Bronchial epithelial cell (primary cell): ENCODE measurements around the gene ADAMTSL3. TPM values are rescaled to one million over a fixed set of nuclear protein-coding genes. Genes with fewer than 3 reads are reported as not detected.

Experiments used
- DNase-seq: peaks from one replicate; pipeline ENCODE4 v3.0.0-alpha.2; 2010; ENCODE audit warnings: low read depth
- FAIRE-seq: peaks from 2 replicates; lab custom pipeline; 2011; peaks lifted over from hg19 to GRCh38; lab: Jason Lieb, UNC
- H3K27me3 ChIP-seq: 2 replicates; pipeline ENCODE4 v1.5.1; 2011; ENCODE audit warnings: low read length; ENCODE audit not compliant: control insufficient read depth, insufficient read depth
- H3K36me3 ChIP-seq: 2 replicates; pipeline ENCODE4 v1.5.1; 2011; ENCODE audit warnings: low read length; ENCODE audit not compliant: control insufficient read depth, insufficient read depth
- H3K4me3 ChIP-seq: 2 replicates; pipeline ENCODE4 v1.5.1; 2011; ENCODE audit warnings: mild to moderate bottlenecking, low read depth, low read length, control low read depth
- CTCF ChIP-seq: IDR thresholded peaks from 2 replicates; pipeline ENCODE4 v1.5.1; 2011; ENCODE audit warnings: mild to moderate bottlenecking, moderate library complexity, low read length, control low read depth, inconsistent platforms; ENCODE audit not compliant: insufficient read depth, severe bottlenecking
- total RNA-seq: library from RNA; depleted of rRNA; stranded (reverse); fragments of >200 nt; gene quantifications from 2 replicates; pipeline ENCODE4 v1.2.1, GENCODE V29; 2014

Gene ADAMTSL3
- total RNA-seq, 1 donor from 2014 or later = 0.79 TPM

GRCh38 chr15:83897037-83897436 is 243.1 kb downstream of the ADAMTSL3 start:
- TF ChIP-seq CTCF = no peak
- H3K4me3 ChIP-seq = no peak overlapping the region
- H3K27me3 ChIP-seq = no peaks in the 10 kb centered on the region
- FAIRE-seq (no peak), DNase-seq (no peak)
- H3K36me3 ChIP-seq = no peaks in the 10 kb centered on the region

GRCh38 chr15:83898361-83898760 is 244.4 kb downstream of the ADAMTSL3 start:
- Histone ChIP-seq H3K27me3 (no peaks in the 10 kb centered on the region), H3K4me3 (no peak overlapping the region), H3K36me3 (no peaks in the 10 kb centered on the region)
- no peak for TF ChIP-seq CTCF
- FAIRE-seq = no peak
- DNase-seq = no peak

GRCh38 chr15:83899670-83900069 is 245.7 kb downstream of the ADAMTSL3 start:
- no peak for FAIRE-seq
- Histone ChIP-seq H3K36me3 (no peaks in the 10 kb centered on the region), H3K27me3 (no peaks in the 10 kb centered on the region), H3K4me3 (no peak overlapping the region)
- no peak for DNase-seq
- TF ChIP-seq CTCF = no peak

- H3K4me3 ChIP-seq = no peak overlapping the region
- no peak for FAIRE-seq
- no peak for DNase-seq
- TF ChIP-seq CTCF = no peak
- no peaks in the 10 kb centered on the region for H3K36me3 ChIP-seq
- H3K27me3 ChIP-seq = no peaks in the 10 kb centered on the region
Observed at GRCh38 chr15:83904107-83905040, 250.5 kb downstream of the ADAMTSL3 start.

- no peak overlapping the region for H3K4me3 ChIP-seq
- DNase-seq = no peak
- no peaks in the 10 kb centered on the region for H3K27me3 ChIP-seq
- H3K36me3 ChIP-seq = no peaks in the 10 kb centered on the region
- no peak for FAIRE-seq
- no peak for TF ChIP-seq CTCF
Observed at GRCh38 chr15:83905556-83906273, 251.8 kb downstream of the ADAMTSL3 start.
